ENCODE results near the gene TSPAN19.
"Not testable (repeated sequence)": the region's sequence is repeated elsewhere in the genome, so short reads cannot be mapped to it uniquely, and the experiment has no call there.

The TSPAN19 gene

GRCh38 chr12:85005047-85005446 is 31.0 kb downstream of the TSPAN19 start:
- DNase-seq; intact Hi-C loops (cut with DNase I): not testable (repeated sequence)

DNA sequence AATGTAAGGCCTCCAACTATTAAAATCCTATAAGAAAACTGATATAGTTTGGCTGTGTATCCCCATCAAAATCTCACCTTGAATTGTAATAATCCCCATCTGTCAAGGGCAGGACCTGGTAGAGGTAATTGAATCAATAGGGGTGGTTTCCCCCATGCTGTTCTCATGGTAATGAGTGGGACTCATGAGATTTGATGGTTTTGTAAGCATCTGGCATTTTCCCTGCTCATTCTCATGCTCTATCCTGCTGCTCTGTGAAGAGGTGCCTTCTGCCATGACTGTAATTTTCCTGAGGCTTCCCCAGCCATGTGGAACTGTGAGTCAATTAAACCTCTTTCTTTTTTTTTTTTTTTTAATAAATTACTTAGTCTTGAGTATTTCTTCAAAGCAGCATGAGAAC is 31.9 kb downstream of the TSPAN19 start:
- no peak for DNase-seq
- intact Hi-C loops (cut with DNase I): no loop called here

- intact Hi-C loops (cut with DNase I): no loop called here
- no peak for DNase-seq
Measured at GRCh38 chr12:85002778-85003296, 33.2 kb downstream of the TSPAN19 start.

- intact Hi-C loops (cut with DNase I): no loop called here
- no peak for DNase-seq
Measured at GRCh38 chr12:85000729-85001128, 35.3 kb downstream of the TSPAN19 start.

DNA sequence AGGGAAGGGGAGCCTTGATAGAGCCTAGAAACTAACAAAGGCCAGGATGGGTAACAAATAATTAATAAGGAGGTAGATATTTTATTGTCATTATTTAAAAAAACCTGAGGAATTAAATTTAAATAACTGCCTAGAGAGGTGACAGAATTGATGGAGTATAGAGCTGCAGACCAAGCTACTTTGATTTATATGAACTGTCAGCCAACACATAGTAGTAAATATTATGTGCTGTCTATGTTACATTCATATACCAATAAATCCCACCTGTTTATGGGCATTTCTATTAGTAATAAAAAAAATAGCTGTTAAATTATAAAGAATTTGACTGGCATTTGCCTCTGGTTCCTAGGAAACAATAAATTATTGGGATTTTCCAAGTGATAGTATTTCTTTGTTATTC is 37.7 kb downstream of the TSPAN19 start:
- DNase-seq: no peak
- intact Hi-C loops (cut with DNase I): no loop called here

DNA sequence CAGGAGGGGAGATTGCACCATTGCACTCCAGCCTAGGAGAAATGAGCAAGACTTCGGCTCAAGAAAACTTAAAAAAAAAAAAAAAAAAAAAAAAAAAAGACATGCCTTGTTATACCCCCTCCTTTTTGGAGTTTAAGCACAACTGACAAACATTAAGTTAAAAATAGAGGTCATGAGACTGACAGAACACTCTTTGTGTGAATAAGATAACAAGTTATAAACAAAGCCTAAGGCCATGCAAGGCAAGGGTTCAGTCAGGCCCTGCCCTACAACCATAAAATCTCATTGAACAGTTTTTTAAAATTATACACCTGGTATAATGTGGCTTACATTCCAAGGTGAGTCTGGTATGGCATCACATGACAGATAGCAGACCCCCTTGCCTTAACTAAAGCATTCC is 39.3 kb downstream of the TSPAN19 start:
- intact Hi-C loops (cut with DNase I): no loop called here
- DNase-seq: no peak

DNA sequence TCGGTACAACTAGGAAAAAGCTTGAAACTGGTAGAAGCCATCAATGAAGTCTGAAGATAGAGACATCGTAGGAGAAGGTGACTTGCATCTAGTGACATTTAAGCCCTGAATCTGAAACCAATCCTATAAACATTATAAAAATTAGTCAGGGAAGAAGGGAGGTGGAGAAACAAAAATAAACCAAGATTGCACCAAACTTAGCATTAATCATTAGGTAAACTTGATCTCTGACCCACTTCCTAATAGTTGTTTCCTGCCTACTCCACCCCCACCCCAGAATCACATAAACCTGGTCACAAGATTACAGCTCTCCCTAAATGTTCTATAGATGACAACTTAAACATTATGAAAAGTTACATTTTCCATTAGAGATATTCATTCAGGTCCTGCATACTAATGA is 40.4 kb downstream of the TSPAN19 start:
- intact Hi-C loops (cut with DNase I): no loop called here
- DNase-seq: no peak

DNA sequence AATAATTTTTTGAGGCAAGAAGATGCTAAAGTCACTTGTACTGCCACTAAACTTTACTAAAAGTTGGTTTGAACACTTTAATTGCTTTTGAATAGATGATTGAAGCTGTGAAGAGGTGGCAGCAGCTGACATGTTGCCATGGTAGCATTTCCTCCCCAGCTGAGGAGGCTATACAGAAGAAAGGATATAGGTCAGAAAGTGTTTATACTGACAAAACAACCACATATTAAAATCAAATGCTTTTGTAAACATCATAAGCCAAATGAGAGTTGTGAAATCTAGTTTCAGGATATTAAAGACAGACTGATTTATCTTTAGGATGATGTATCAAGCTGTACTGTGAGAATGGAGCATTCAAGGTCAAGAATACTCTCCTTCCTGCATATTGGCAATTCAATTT is 41.7 kb downstream of the TSPAN19 start:
- intact Hi-C loops (cut with DNase I): no loop called here
- DNase-seq: peak in 4 of 42 donors; percentile 22 to 39 (median 27)

GRCh38 chr12:84986586-84986985 is 49.5 kb downstream of the TSPAN19 start:
- peak in 5 of 42 donors; percentile 5 to 59 (median 12) for DNase-seq
- intact Hi-C loops (cut with DNase I): no loop called here

GRCh38 chr12:84986117-84986516 is 50.0 kb downstream of the TSPAN19 start:
- intact Hi-C loops (cut with DNase I): no loop called here
- DNase-seq: no peak

- intact Hi-C loops (cut with DNase I): no loop called here
Measured at GRCh38 chr12:84983289-84983688, 52.8 kb downstream of the TSPAN19 start.

GRCh38 chr12:84982888-84983287 is 53.2 kb downstream of the TSPAN19 start:
- intact Hi-C loops (cut with DNase I): no loop called here

More at GRCh38 chr12:84983289-84983688, 52.8 kb downstream of the TSPAN19 start:
- DNase-seq: no peak

GRCh38 chr12:84978921-84979320 is 57.2 kb downstream of the TSPAN19 start:
- no peak for DNase-seq
- intact Hi-C loops (cut with DNase I): no loop called here

More at GRCh38 chr12:84982888-84983287, 53.2 kb downstream of the TSPAN19 start:
- DNase-seq: no peak

DNA sequence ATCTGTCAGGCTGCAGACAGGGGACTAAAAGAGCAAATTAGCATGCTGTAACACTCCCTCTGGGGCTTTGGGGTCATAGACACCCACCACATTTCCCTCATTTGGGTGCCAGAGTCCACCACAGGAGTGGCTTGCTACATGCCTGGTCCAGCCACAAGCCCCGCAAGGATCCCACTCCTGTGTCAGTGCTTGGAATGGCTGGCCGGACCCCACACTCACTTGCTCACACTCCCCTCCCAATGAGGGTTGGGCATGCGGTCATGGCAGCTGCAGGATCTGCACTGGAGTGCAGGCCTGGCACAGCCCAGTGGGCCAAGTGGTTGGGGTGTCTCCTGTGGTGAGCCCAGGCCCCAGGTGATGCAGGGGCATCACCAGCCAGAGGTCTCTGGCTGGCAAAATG is 59.9 kb downstream of the TSPAN19 start:
- intact Hi-C loops (cut with DNase I): no loop called here
- DNase-seq: no peak

- intact Hi-C loops (cut with DNase I): no loop called here
- DNase-seq: no peak
Measured at GRCh38 chr12:84974155-84974815, 61.8 kb downstream of the TSPAN19 start.

DNA sequence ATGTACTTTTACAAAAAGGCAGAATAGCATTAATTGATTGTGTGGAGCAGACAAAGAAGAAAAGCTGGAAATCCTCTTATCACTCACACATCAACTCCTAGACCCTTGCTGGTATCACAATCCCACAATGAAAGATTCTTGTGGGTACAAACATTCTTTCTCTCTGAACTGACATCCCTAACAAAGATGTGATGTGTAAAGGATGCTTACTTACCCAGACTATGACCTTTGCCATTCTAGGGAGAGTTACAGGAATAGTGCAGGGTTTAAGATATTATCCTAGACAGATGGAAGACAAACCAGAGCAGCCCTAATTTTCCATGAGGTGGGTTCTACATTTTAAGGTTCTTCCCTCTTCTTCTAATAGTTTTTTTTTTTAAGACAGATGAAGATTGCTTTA is 63.1 kb downstream of the TSPAN19 start:
- intact Hi-C loops (cut with DNase I): no loop called here
- no peak for DNase-seq

DNA sequence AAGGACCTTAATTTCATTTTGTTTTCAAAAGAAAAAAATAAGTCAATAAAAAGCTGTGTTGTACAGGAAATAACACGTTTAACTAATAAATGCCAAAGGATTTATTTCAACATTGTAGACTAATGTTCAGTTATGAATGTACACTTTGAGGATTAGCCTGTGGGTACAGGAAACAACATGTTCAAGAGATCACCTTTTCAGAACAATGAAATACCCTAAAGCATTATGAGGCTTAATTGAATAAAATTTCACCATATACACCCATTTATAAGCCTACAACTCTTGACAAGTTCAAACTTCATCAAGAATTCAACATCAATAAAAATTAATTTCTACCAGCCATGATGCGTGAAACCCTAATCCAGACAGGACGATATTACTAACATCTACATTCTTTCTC is 66.9 kb downstream of the TSPAN19 start:
- intact Hi-C loops (cut with DNase I): no loop called here
- DNase-seq: no peak

Measured in head of caudate nucleus (tissue), 42 donors.